LNCAP (cell line): ENCODE measurements around the gene ZFR.

Source experiments
- TF ChIP-seq, protein P1 (sequence below): fragments of 450-650 bp; IDR thresholded peaks from 2 replicates; pipeline ENCODE4 v1.5.1; 2017; ENCODE audit warnings: mild to moderate bottlenecking

The ZFR gene

DNA sequence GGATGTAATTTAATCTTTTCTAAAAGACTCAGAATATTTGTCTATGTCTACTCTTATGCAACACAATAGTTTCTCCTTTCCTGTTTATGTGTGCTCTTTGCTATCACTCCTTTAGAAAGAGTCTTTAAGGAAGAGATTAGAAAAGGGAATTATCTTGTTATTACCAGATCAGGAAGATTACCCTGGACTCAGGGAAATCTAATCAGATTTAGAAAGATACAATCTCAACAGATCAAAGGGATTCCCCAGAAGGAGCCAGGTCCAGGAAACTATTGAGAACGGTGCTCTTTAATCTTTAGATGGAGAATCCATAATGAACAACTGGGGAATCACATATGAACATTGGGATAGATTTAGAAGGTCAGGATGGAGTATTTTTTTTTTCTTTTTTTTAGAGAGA lies 32.4 kb upstream of the ZFR start:
- TF ChIP-seq, protein P1, sequence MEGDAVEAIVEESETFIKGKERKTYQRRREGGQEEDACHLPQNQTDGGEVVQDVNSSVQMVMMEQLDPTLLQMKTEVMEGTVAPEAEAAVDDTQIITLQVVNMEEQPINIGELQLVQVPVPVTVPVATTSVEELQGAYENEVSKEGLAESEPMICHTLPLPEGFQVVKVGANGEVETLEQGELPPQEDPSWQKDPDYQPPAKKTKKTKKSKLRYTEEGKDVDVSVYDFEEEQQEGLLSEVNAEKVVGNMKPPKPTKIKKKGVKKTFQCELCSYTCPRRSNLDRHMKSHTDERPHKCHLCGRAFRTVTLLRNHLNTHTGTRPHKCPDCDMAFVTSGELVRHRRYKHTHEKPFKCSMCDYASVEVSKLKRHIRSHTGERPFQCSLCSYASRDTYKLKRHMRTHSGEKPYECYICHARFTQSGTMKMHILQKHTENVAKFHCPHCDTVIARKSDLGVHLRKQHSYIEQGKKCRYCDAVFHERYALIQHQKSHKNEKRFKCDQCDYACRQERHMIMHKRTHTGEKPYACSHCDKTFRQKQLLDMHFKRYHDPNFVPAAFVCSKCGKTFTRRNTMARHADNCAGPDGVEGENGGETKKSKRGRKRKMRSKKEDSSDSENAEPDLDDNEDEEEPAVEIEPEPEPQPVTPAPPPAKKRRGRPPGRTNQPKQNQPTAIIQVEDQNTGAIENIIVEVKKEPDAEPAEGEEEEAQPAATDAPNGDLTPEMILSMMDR = no peak

DNA sequence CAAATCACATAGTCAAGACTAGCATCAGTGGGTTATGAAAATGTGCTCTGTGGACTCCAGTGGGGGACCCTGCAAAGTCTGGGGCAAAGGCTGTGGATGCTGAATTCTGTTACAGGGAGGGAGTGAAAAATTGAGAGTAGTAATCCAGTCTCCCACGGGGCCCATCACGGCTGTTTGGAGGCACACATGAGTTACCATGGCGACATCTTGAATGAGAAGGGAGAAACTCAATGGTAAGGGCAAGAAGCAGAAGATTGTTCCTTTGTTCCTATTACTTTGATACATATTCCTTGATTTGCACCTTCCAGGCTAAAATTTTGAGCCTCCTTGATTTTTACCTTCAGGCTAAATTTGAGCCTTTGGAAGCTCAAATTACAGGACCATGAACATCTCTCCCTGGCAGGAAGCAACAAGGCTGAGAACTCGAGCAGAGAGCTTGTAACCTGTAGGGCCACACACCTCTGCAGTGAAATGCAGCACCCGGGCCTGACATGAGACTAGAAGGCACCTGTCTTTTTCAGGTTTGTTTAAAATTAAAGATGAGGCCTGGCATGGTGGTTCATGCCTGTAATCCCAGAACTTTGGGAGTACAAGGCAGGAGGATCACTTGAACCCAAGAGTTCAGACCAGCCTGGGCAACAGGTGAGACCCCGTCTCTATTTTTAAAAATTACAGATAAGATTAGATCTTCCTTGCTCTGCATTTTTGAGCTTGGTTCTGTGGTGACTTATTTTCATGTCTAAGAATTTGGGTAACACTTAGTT lies 31.0 kb upstream of the ZFR start:
- TF ChIP-seq, protein P1 = no peak

DNA sequence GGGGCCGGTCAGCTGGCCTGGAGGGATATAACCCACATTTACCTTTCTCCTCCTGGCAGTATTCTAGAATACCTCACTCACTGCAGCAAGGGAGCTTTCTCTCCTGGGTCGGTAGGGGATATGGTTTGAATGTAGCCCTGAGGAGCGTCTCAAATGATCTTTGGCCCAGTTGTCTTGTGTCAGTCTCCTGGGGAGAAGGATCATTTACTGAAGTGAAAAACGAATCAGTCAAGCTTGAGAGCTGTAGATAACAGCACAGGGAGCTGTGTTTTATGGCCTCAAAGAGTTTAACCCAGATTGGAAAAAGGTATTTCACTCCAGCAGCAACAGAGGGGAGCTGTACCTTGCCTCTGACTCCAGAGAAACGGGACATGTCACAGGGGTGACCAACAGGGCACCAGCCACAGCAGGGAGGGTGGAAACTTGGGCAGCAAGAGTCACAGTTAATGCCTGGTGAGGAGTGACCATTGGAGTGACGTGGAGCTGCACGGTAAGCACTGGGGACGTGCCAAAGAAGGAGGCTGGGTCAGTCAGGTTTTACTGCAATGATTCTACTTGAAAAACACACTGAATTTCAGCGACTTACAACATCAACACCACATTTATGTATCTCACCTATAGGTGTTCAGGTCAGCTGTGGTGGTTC lies 29.8 kb upstream of the ZFR start:
- TF ChIP-seq, protein P1 = no peak

DNA sequence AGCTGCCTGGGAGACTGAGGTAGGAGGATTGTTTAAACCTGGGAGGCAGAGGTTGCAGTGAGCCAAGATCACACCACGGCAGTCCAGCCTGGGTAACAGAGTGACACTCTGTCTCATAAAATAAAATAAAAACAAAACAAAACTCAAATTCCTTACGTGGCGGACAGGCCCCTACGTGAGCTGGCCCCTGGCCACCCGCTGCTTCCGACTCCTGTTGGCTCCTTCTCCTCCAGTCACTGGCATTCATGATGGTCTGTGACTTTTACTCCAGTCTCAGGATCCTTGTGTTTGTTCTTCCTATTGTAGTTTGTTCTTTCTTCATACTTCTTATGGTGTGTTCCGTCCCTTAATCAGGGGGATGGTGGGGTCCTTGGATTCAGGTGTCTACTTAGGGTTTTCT lies 28.5 kb upstream of the ZFR start:
- TF ChIP-seq, protein P1 = no peak

DNA sequence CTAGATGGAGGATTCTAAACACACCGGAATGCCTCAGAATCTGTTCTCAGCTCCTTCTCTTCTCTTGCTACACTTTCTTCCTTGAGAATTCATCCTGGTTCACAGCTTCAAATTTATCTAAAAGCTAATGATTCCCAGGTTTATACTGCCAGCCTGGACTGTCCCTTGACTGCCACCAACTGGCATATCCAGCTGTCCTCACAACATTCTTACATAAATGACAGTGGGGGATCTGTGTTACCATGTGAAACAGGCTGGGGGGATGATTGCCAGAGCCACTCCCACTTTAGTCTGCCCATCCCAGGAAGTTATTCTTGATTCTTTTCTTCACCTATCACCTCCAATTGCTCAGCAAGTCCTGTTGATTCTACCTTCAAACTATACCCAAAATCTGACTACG lies 27.2 kb upstream of the ZFR start:
- TF ChIP-seq, protein P1 = peak; percentile 35; the same call in 1 of the 2 replicates

DNA sequence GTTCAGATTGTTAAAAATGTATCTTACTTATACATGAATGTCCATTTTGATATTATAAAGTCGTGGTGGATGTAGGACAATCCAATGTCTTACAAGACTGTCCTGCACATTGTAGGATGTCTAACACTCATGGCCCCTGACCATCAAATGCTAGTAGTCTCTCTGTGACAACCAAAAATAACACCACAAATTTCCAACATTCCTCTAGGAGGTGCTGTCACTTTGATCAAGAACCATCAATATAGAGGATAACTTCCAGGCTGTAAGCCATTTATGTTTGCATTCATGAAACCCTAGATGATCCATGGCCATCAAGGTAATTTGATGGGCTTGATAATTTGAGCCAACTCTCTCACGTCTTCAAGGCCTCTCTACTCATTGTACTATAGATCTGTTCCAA lies 20.5 kb upstream of the ZFR start:
- TF ChIP-seq, protein P1 = no peak

DNA sequence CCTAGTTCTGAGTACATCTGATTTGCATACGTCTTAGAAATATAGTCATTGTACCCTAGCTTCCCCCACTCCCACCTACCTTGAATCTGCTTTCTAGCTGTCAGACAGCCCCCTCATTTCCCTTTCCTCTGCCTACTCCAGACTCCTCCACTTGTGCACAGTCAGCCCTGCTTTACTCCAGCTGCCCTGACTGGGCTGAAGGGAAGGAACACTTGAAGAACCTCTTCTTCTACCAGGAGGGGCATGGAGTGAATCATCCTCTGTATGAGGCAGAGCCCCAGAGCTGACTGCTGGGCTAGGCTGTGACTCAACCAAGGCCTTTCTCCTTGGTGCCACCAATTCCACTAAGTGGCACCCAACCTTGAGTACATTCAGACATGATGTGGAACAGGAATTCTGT lies 18.1 kb upstream of the ZFR start:
- TF ChIP-seq, protein P1 = no peak
